Right forelimb (tissue), 1 donor: ENCODE measurements around the gene TNFRSF12A.

ENCODE experiments used
- DNase-seq: peaks from one replicate; pipeline ENCODE4 v3.0.0-alpha.2; 2018

The TNFRSF12A gene

DNA sequence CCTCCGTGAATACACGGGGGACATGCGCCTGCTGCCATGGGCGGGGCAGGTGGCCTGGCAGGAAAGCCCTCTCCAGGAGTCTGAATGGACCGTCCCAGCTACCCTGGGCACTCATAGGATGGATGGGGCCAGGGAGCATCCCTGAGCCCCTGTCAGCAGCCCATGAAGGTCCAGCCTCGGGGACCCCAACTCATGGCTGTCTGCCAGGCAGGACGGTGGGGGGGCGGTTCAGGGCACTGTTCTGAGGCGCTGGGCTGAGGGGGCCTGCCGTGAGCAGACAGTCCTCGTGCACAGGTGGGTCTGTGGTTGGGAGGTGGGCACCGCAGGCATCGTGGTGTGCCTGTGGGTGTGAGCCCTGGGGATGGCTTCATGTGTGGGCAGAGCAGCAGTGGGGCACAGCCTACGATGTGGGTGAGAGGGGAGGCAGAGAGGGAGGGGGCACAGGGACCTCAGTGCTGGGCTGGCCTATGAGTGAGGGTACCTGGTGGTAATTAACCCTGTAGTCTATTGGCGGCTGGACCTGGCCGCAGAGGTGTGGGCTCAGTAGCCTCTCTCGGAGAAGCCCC lies 33.5 kb upstream of the TNFRSF12A start:
- DNase-seq = no peak

DNA sequence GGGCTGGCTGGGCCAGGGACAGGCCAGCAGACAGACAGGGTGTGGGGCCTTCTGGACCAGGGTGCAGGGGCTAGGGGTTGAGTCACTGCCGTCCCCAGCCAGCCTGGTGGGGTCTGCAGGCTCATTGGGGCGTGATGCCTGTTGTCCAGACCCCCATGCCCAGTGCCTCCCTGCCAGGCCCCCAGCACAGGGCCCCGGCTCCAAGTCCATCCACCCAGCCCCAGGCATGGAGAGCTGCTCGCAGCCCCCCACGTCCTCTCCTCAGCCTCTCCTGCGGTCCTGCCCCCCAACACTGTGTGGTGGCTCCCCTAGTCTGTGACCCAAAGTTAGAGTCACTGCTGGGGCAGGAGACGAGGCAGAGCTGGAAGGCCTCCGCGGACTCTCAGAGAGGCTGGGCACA lies 32.9 kb upstream of the TNFRSF12A start:
- DNase-seq = no peak

DNA sequence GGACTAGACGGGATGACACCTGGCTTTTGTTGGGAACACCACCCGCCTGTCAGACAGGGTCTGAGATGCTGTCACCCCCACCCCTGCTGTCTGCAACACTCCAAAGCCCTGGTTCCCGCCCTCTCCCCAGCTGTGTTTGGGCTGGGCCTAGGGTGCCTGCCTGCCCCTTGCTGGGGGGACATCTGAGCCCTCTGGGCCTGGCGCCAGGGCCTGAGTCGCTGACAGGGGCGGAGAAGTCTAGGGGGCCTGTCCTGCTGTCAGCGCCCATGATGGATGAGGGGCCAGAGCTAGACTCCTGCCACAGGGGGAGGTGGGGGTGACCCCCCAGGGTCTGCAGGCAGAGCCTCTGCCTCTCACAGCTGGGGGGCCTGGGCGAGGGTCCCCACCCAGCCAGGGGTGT lies 32.3 kb upstream of the TNFRSF12A start:
- peak; percentile 70 for DNase-seq

DNA sequence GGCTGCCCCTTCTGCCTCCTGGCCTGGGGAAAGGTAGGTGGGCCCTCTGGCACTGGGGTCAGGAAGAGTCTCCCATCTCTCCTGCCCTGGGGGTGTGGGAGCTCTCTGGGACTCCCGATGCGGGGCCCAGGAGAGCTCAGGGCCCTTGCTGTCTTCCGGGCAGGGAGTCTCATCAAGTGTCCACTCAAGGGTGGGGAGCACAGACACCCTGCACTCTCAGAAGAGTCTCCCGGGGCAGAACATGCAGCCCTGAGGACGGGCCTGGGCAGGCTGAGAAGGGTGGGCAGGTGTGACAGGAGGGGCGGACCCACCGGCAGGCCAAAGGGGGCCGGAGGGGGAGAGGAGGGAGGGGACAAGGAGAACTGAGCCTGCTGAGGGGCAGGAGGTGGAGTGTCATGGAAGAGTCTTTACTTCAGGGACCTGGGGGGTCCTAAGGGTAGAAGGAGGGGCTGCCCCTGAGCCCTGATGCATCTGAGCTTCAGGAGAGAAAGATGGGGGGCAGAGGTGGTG lies 31.5 kb upstream of the TNFRSF12A start:
- no peak for DNase-seq

DNA sequence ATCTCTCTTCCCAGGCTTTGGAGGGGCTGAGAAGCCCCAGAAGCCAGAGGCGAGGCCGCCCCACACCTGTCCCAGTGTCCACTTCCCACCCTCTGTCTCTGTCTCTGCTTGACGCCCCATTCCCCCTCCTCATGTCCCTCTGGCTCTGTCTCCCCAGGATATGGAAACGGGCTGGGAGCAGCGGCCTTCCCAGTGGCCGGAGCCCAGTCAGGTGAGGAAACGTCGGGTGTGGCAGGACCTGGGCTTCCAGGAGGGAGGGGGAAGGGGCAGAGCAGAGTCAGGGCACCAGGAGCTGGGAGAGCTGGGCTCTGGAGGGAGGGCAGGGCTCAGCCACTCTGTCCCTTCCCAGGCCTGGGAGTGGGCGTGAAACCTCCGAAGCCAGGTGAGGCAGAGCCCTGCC lies 29.3 kb upstream of the TNFRSF12A start:
- DNase-seq = no peak

DNA sequence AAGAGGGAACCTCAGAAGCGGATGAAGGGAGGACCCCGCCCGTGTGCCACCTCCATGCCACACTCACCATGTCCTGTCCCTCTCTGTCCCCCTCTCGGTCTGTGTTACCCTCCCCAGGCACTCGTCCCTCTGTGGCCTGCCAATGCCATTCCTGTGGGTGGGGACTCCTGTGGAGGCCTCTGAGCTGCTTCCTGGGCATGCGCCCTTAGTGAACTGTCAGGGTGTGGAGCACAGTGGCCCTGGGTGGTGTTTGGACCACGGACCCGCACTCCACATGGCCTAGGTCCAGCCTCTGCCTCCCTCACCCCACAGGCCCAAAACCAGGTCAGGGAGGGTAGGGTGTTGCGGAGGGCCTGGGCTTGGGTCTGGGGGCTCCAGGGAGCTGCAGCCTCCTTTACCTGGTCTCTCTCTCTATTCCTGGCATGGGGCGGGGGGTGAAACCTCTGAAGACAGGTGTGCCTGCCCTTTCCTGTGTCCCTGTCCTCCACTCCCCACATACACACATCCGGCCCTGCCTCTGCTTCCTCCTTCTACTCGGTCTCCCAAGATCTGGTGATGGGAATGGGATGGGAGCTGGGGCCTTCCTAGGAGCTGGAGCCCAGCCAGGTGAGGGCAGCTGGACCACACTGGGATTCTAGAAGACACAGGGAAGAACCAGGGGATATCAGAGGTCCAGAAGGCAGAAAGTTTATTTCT lies 28.5 kb upstream of the TNFRSF12A start:
- DNase-seq = no peak

DNA sequence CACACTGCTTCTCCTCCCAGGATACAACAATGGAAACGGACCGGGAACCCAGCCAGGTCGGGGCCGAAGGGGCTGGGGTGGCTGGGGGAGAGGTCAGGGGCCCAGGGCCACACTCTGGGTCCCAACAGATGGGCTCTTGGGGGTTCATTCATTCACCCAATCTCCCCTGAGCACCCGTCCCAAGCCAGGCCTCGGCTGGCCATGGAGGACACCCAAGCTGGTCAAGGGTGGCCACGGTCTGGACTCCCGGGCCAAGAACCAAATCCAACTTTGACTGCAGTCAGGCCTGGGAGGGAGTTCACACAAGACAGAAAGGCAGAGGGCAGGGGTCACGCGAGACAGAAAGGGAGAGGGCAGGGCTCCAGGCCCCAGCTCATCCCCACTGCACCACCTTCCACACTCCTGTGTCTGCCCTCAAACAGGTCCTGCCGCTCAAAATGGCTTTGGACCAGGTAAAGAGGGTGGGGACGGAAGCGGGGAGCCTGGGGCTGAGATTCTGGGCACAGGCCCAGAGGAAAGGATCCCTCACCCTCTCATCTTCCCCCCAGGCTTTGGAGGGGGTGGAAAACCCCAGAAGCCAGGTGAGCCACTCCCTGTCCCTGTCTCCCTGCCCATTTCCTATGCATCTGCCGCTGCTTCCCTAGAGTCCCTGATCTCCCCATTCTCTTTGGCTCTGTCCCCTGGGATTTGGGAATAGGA lies 27.6 kb upstream of the TNFRSF12A start:
- DNase-seq = no peak

DNA sequence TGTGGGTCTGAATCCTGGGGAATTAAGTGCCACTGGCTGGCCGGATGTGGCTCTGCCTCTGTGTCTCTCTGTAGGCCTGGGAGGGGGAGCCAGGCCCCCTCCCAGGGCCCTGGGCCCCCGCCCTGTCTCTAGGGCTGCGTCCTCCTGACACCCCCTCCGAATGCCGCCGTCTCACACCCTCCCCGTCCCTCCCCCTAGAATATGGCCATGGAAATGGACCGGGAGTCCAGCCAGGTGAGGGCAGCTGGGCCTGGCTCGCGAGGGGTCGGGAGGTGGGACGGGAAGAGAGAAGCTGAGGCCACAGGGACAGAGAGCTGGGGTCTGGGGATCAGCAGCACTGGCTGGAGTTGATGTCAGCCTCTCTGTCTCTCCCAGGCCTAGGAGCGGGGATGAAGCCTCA lies 23.9 kb upstream of the TNFRSF12A start:
- no peak for DNase-seq

DNA sequence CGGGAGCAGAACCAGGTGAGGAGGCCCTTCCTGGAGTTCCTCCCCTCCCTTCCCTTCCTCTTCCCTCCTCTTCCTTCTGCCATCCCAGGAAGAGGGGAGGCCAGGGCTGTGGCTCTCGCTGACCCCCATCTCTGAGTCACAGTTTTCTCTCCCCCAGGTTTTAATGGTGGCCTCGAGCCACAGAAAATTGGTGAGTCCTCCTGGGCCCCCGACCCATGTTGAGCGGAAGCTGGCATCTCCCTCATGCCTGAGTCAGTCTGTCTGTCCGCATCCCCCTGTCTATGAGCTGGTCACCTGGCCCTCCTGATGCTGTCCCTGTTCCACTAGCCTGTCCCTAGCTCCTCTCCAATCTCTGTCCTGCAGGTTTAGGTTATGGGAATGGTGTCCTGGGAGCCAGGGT lies 20.2 kb upstream of the TNFRSF12A start:
- no peak for DNase-seq

DNA sequence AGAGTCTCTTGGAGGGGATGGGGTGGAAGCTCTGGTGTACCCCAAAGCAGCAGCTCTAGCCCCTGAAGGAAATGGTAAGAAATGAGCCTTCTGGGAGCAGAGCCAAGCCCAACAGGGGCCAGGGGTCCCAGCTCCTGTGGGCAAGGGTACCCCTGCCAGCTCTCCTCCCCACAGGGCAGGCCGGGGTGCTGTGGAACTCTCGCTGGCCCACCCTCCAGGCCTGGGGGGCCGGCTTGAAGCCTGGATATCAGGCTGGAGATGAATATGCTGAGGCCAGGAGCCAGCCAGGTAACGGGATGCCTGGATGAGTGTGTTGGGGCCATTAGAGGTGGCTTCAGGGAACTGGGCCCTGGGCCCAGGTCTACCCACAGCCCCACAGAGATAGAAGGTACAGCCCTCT lies 19.6 kb upstream of the TNFRSF12A start:
- DNase-seq = no peak

DNA sequence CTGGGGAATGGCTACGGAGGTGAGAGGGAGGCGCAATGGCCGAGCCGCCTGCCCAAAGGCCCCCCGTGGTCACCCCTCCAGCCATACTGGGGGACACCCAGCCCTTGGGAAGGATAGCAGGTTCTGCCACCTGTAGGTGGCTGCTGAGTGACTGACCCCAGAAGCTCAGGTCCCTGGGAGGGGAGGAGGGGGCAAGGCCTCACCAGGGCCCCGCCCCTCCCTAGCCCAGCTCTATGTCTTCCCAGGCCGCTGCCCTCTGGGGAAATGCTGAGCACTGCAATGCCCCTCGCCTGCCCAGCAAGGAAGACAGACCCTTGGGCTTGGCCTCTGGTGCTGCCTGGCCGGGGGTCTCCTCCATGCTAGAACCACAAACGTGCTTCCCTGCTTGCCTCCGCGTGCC lies 18.9 kb upstream of the TNFRSF12A start:
- DNase-seq = no peak

DNA sequence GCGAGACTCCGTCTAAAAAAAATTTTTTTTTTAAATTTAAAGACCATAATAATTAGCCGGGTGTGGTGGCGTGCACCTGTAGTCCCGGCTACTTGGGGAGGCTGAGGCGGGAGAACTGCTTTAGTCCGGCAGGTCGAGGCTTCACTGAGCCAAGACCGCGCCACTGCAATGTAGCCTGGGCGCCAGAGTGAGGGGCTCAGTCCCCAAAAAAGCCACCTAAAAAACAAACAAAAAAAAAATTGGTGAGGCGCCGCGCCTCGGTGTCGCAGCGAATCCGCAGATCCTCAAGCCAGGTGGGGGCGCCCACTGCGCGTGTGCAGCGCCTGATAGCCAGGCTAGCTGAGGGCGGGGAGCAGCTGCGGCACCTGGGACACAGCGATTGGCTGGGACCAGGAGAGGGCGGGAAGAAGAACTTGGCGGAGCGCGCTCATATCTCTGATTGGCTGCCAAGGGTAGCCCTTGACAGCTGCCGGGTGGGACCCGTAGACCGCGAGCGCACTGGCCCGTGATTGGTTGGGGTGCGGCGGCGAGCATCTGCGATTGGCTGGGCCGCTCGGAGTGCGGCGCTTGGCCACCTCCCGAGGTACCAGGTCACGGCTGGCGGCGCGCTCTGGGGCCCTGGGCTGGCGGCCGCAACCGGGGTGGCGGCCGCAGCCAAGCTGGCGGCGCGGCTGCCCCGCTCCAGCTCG lies 16.4 kb upstream of the TNFRSF12A start:
- peak; percentile 95 for DNase-seq

DNA sequence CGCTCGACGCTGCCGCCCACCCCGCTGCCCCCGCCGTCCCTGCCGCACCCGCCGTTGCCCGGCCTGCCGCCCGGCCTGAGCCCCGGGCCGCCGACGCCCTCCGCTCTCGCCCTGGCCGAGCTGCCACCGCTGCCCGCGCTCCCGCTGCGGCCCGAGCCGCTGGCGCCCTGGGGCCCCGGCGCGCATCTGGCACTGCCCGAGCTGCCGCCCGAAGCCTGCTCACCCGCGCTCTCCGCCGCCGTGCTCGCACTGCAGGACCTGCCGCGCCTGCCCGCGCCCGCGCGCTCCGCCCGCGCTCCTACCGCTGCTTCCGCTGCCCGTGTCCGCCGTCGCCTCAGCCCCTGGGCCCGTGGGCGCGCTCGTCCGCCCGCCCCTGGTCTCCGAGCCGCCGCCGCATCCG lies 15.8 kb upstream of the TNFRSF12A start:
- no peak for DNase-seq

DNA sequence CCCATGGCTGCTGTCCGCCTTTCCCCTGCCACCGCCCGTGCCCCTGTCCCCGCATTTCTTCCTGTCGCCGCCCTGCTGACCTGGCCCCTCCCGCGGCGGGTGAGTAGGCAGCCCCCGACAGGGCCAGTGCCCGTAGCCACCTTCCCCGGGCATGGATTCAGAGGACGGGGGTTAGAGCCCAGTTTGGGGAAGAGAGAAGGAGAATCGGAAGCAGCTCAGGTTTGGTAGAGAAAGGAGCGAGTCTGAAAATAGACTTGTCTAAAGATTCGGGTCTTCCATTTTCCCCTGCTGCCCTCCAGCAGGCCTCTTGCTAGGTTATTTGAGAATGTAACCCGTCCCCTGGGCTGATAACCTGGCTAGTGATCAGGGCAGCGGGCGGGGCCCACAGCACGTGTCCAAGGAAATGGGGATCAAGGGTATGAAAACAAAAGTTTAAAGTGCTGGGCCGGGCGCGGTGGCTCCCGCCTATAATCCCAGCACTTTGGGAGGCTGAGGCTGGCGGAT lies 15.3 kb upstream of the TNFRSF12A start:
- DNase-seq = no peak

DNA sequence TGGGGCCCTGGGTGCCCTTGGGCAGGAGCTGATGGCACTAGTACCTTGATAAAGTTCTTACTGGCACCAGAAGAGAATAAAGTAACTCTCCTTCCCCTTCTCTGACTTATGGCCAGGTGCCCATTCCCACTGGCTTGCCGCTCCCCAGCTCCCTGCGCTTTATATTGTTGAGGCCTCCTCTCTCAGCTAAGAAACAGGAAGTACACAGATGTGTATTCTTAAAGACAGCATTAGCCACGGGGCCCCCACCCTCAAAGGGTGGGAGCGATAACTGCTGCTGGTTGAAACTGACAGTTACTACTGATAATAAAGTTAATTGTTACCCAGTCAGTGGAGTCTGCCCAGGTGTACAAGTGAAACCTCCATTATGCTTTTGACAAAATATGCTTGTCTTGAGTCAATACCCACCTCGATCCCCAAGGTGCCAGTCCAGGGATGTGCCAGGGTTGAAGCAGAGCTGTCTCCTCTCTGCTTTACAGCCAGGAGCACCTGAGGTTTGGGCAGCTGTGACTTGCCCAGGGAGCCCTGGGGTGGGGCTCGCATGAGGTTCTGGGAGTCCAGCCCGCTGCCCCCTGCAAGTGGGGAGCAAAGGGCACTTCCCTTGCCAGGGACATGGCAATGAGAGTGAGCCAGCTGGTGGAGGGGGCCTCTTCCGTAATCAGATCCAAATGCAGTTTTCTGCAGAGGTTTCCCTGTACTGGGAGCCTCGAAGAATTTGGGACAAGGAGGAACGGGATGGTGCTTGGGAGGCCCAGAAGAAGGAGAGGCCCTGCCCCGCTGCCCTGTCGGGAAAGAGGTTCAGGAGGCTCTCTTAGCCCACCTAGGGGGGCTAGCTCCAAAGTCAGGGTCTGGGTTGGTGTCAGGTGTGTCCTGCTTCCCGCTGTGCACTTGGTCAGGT lies 12.9 kb upstream of the TNFRSF12A start:
- DNase-seq = no peak

DNA sequence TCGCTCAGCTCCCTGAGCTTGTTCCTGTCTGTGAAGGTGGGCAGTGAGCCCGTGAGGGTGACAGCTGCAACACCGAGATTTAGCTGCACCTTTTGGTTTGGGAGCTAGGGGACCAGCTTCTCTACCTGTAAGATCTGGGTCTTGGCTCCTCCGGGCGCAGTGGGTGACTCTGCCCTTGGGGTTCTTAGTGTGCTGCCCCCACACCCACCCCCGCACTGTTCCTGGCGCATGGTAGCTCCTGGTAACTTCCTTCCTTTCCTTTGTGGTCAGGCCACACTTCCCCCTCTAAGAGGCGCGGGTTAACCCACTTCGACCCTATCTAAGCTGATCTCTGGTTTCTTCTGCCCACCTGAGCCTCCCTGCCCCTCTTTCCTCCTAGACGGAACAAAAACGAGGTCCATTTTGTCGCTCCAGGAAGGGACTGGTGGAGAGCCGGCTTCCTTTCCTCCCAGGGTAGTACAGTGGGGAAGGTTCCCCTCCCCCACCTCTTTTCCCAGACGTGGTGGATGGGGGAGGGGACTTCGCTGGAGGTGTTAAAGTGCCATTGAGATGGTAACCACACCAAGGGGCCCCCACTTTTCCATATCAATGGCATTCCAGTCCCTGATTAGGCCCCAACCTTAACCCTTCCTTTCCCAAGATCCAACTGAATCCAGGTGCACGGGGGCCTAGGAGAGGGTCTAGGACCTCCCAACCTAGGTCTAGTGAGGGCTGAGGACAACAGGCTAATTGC lies 12.0 kb upstream of the TNFRSF12A start:
- DNase-seq = no peak

DNA sequence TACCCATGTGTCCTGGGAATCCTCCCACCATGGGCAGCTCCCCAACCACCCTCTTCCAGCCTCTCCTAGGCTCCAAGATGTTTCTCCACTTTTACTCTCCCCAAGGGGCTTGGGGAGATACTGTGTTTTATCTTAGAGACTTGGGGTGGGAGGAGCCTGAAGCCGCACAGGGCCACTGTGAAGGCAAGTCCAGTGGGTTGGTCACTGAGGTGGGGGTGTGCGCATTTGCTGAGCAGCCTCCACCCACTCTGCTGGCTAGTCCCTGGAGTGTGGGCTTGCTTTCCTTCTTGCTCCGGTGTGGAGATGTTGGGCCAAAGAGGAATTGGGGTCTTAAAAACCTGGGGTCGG lies 11.5 kb upstream of the TNFRSF12A start:
- no peak for DNase-seq

DNA sequence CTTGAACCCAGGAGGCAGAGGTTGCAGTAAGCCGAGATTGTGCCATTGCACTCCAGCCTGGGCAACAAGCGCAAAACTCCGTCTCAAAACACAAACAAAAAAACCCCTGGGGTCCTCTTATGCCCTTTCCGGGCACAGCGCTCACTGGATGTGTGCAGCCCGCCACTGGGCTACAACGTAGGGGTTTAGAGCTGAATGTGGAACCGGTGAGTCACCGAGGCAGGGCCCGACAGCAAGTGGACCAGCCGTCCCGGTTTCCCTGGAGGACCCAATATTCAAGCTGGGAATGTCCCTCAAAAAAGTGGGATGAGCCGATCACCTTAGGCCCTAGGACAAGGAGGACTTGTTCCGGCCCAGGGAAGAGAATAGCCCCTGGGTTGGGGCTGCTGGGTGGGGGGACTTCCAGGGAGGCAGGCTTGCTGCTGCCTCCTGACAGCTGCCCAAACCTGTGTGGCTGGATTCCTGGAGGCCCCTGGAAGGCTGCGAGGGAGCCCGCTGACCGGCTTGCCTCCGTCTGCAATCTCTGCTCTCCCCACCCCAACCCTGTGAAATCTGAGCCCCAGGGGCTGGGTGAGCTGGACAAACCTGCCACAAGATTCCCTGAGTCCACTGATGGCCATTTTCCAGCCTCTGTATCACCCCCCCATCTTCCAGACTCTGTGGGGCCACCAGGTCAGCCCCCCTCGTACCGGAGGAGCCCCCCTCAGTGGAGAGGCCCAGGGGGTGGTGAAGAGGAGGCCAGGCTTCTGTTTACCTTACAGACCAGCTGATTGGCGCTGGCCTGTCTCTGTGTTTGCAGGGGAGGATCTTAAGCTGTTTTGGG lies 10.4 kb upstream of the TNFRSF12A start:
- no peak for DNase-seq

DNA sequence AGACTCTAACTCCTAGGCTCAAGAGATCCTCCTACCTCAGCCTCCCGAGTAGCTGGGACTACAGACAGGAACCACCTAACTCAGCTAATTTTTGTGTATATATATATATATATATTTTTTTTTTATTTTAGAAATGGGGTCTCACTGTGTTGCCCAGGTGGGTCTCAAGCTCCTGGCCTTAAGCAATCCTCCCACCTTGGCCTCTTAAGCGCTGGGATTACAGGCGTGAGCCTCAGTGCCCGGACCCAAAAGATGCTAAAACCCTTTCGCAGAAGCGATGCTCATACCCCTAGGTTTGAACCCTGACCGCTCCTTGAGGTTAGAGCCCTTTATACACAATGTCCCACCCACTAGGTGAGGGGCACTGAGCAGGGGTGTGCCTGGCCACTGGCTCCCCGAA lies 9.7 kb upstream of the TNFRSF12A start:
- DNase-seq = no peak

DNA sequence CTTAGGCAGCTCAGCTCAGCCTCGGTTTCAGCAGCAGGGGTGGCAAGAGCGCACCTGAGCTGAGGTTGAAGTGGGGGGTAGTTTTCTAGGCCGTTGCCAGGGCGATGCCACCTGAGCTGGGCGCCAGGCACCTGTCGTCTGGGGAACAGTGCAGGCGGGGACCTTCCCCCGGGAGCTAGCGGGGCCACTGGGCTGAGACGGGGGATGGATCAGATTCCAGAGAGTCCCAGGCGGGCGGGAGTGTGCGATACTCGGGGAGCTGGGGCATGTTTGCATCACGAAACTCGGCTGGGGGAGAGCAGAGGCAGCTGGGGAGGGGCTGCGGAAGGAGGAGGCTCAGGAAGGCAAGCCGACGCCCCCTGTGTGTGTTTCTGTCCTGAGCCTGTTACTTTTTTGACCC lies 7.9 kb upstream of the TNFRSF12A start:
- DNase-seq = no peak
